ENCODE results near the gene ZCCHC12.

DNA sequence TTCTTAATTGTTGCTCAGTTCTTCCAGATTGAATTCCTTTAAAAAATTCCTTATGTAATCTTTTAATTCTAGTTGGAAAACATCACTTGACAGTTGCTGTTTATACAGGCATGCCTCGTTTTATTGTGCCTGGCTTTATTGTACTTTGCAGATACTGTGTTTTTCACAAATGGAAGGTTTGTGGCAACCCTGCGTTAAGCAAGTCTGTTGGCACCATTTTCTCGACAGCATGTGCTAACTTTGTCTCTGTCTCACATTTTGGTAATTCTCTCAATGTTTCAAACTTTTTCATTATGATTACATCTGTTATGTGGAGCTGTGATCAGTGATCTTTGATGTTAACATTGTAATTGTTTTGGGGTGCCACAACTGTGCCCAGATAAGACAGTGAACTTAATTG is 33.4 kb downstream of the ZCCHC12 start:
- TF ChIP-seq, protein P1, sequence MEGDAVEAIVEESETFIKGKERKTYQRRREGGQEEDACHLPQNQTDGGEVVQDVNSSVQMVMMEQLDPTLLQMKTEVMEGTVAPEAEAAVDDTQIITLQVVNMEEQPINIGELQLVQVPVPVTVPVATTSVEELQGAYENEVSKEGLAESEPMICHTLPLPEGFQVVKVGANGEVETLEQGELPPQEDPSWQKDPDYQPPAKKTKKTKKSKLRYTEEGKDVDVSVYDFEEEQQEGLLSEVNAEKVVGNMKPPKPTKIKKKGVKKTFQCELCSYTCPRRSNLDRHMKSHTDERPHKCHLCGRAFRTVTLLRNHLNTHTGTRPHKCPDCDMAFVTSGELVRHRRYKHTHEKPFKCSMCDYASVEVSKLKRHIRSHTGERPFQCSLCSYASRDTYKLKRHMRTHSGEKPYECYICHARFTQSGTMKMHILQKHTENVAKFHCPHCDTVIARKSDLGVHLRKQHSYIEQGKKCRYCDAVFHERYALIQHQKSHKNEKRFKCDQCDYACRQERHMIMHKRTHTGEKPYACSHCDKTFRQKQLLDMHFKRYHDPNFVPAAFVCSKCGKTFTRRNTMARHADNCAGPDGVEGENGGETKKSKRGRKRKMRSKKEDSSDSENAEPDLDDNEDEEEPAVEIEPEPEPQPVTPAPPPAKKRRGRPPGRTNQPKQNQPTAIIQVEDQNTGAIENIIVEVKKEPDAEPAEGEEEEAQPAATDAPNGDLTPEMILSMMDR (conservative IDR thresholded peaks at IDR 0.05 in 1 of 2, IDR thresholded peaks at IDR 0.05 in 1 of 2; ENCODE audit: extremely low read depth in 1 of 2, insufficient read depth in 1 of 2, low read depth in 1 of 2, low read length in 2 of 2): no peak
- no peak for TF ChIP-seq EZH2 (IDR thresholded peaks at IDR 0.05; ENCODE audit: borderline replicate concordance, low read length)
